Measurements from ENCODE around the gene CATSPER4.

Gene CATSPER4

GRCh38 chr1:26184086-26184485, 6.3 kb upstream of the CATSPER4 start:
- DNase-seq (ENCODE audit: low spot score) (no peak), ATAC-seq (ENCODE audit: low read depth) (no peak)
- peaks cover 3% of the 10 kb centered on the region for H3K4me1 ChIP-seq (ENCODE audit: insufficient read depth, poor library complexity, severe bottlenecking)
- no peaks in the 10 kb centered on the region for H3K9me3 ChIP-seq (ENCODE audit: severe bottlenecking)
- H3K27ac ChIP-seq (ENCODE audit: poor library complexity, severe bottlenecking), result no peak overlapping the region
- H3K27me3 ChIP-seq (ENCODE audit: insufficient read depth, poor library complexity, severe bottlenecking), result no peaks in the 10 kb centered on the region
- no peak for TF ChIP-seq CTCF (IDR thresholded peaks at IDR 0.05; ENCODE audit: poor library complexity, severe bottlenecking)
- H3K4me3 ChIP-seq (ENCODE audit: severe bottlenecking), result no peak overlapping the region
- peaks cover 46% of the 10 kb centered on the region for H3K36me3 ChIP-seq (ENCODE audit: low read depth)

GRCh38 chr1:26184883-26185282, 5.5 kb upstream of the CATSPER4 start:
- no peak for DNase-seq (ENCODE audit: low spot score)
- ATAC-seq (ENCODE audit: low read depth), result no peak
- Histone ChIP-seq H3K27me3 (ENCODE audit: insufficient read depth, poor library complexity, severe bottlenecking) (no peaks in the 10 kb centered on the region), H3K4me1 (ENCODE audit: insufficient read depth, poor library complexity, severe bottlenecking) (peaks cover 3% of the 10 kb centered on the region), H3K9me3 (ENCODE audit: severe bottlenecking) (no peaks in the 10 kb centered on the region), H3K4me3 (ENCODE audit: severe bottlenecking) (no peak overlapping the region), H3K36me3 (ENCODE audit: low read depth) (peaks cover 50% of the 10 kb centered on the region), H3K27ac (ENCODE audit: poor library complexity, severe bottlenecking) (no peak overlapping the region)
- no peak for TF ChIP-seq CTCF (IDR thresholded peaks at IDR 0.05; ENCODE audit: poor library complexity, severe bottlenecking)

GRCh38 chr1:26187882-26188281, 2.5 kb upstream of the CATSPER4 start:
- no peak for ATAC-seq (ENCODE audit: low read depth)

GRCh38 chr1:26188477-26188876, 1.9 kb upstream of the CATSPER4 start:
- Histone ChIP-seq H3K27me3 (ENCODE audit: insufficient read depth, poor library complexity, severe bottlenecking) (no peaks in the 10 kb centered on the region), H3K9me3 (ENCODE audit: severe bottlenecking) (no peaks in the 10 kb centered on the region), H3K27ac (ENCODE audit: poor library complexity, severe bottlenecking) (no peak overlapping the region), H3K36me3 (ENCODE audit: low read depth) (peaks cover 21% of the 10 kb centered on the region), H3K4me1 (ENCODE audit: insufficient read depth, poor library complexity, severe bottlenecking) (no peaks in the 10 kb centered on the region), H3K4me3 (ENCODE audit: severe bottlenecking) (no peak overlapping the region)
- no peak for TF ChIP-seq CTCF (IDR thresholded peaks at IDR 0.05; ENCODE audit: poor library complexity, severe bottlenecking)
- ATAC-seq (ENCODE audit: low read depth), result no peak
- no peak for DNase-seq (ENCODE audit: low spot score)

More at GRCh38 chr1:26187882-26188281, 2.5 kb upstream of the CATSPER4 start:
- H3K36me3 ChIP-seq (ENCODE audit: low read depth), result peaks cover 27% of the 10 kb centered on the region
- no peaks in the 10 kb centered on the region for H3K9me3 ChIP-seq (ENCODE audit: severe bottlenecking)
- no peaks in the 10 kb centered on the region for H3K27me3 ChIP-seq (ENCODE audit: insufficient read depth, poor library complexity, severe bottlenecking)
- H3K27ac ChIP-seq (ENCODE audit: poor library complexity, severe bottlenecking), result no peak overlapping the region
- no peak for TF ChIP-seq CTCF (IDR thresholded peaks at IDR 0.05; ENCODE audit: poor library complexity, severe bottlenecking)
- no peak overlapping the region for H3K4me3 ChIP-seq (ENCODE audit: severe bottlenecking)
- DNase-seq (ENCODE audit: low spot score), result no peak
- H3K4me1 ChIP-seq (ENCODE audit: insufficient read depth, poor library complexity, severe bottlenecking), result no peaks in the 10 kb centered on the region

GRCh38 chr1:26189331-26189730, 1.1 kb upstream of the CATSPER4 start:
- DNase-seq (ENCODE audit: low spot score) (no peak), ATAC-seq (ENCODE audit: low read depth) (no peak)
- H3K36me3 ChIP-seq (ENCODE audit: low read depth), result peaks cover 21% of the 10 kb centered on the region
- H3K4me3 ChIP-seq (ENCODE audit: severe bottlenecking), result no peak overlapping the region
- no peak overlapping the region for H3K27ac ChIP-seq (ENCODE audit: poor library complexity, severe bottlenecking)
- no peak for TF ChIP-seq CTCF (IDR thresholded peaks at IDR 0.05; ENCODE audit: poor library complexity, severe bottlenecking)
- no peaks in the 10 kb centered on the region for H3K4me1 ChIP-seq (ENCODE audit: insufficient read depth, poor library complexity, severe bottlenecking)
- H3K27me3 ChIP-seq (ENCODE audit: insufficient read depth, poor library complexity, severe bottlenecking), result no peaks in the 10 kb centered on the region
- H3K9me3 ChIP-seq (ENCODE audit: severe bottlenecking), result no peaks in the 10 kb centered on the region

All from RWPE2 (cell line).